ENCODE measurements around the gene CPED1.

CPED1 gene

DNA sequence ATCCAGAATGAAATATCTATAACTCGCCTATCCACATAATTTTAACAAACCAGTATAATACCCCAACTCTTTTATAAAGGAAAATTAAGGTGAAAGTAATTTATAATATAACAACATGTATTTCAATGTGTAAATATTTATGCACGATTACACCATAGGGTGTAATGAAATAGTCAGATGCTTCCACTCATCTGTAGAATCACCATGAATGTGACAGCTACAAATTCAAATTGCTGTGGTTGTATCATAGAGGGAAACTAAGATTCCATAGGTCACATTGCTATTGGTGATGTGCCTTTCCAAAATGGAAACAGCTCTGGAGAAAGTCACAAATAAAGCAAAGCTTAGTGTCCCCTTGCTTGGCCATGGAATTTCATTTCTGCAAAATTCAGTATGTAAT is 95.7 kb downstream of the CPED1 start:
- Histone ChIP-seq H3K4me3 (ENCODE audit: low read length) (no peak overlapping the region), H3K4me1 (ENCODE audit: control insufficient read depth, insufficient read depth, low read length) (no peaks in the 10 kb centered on the region), H3K9ac (ENCODE audit: low read length) (no peak overlapping the region), H3K9me3 (ENCODE audit: control insufficient read depth, low read length) (no peaks in the 10 kb centered on the region), H3K36me3 (ENCODE audit: control insufficient read depth, insufficient read depth, low read length) (no peaks in the 10 kb centered on the region), H3K27me3 (ENCODE audit: control insufficient read depth, insufficient read depth, low read length) (no peaks in the 10 kb centered on the region)

GRCh38 chr7:121084748-121085336 is 96.3 kb downstream of the CPED1 start:
- no peak overlapping the region for H3K4me3 ChIP-seq (ENCODE audit: low read length)
- no peaks in the 10 kb centered on the region for H3K9me3 ChIP-seq (ENCODE audit: control insufficient read depth, low read length)
- no peaks in the 10 kb centered on the region for H3K36me3 ChIP-seq (ENCODE audit: control insufficient read depth, insufficient read depth, low read length)
- H3K9ac ChIP-seq (ENCODE audit: low read length), result no peak overlapping the region
- no peaks in the 10 kb centered on the region for H3K27me3 ChIP-seq (ENCODE audit: control insufficient read depth, insufficient read depth, low read length)
- no peaks in the 10 kb centered on the region for H3K4me1 ChIP-seq (ENCODE audit: control insufficient read depth, insufficient read depth, low read length)

GRCh38 chr7:121085922-121086321 is 97.4 kb downstream of the CPED1 start:
- H3K9me3 ChIP-seq (ENCODE audit: control insufficient read depth, low read length), result no peaks in the 10 kb centered on the region
- no peaks in the 10 kb centered on the region for H3K27me3 ChIP-seq (ENCODE audit: control insufficient read depth, insufficient read depth, low read length)
- H3K36me3 ChIP-seq (ENCODE audit: control insufficient read depth, insufficient read depth, low read length), result no peaks in the 10 kb centered on the region
- no peak overlapping the region for H3K9ac ChIP-seq (ENCODE audit: low read length)
- no peaks in the 10 kb centered on the region for H3K4me1 ChIP-seq (ENCODE audit: control insufficient read depth, insufficient read depth, low read length)
- H3K4me3 ChIP-seq (ENCODE audit: low read length), result no peak overlapping the region

DNA sequence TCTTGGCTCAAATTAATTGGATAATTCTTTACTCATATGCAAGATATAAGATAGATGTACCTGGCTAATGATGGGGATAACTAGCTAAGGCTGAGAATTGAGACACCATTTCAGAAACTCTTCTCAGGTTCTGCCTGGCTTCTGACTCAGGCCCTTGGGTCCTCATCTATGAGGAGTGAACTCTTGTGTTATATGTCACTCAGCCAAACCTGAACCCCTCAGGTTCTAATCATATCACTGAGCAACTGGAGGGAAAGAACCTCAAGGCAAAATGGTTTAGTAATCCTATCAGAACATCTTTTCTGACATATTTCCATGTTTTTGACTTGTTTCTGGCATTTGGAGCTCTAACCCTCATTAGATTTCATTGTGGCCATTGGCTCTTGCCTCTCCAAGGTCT is 100.4 kb downstream of the CPED1 start:
- H3K27me3 ChIP-seq (ENCODE audit: control insufficient read depth, insufficient read depth, low read length), result no peaks in the 10 kb centered on the region
- H3K9ac ChIP-seq (ENCODE audit: low read length), result no peak overlapping the region
- no peaks in the 10 kb centered on the region for H3K9me3 ChIP-seq (ENCODE audit: control insufficient read depth, low read length)
- H3K4me3 ChIP-seq (ENCODE audit: low read length), result no peak overlapping the region
- H3K4me1 ChIP-seq (ENCODE audit: control insufficient read depth, insufficient read depth, low read length), result no peaks in the 10 kb centered on the region
- H3K36me3 ChIP-seq (ENCODE audit: control insufficient read depth, insufficient read depth, low read length), result no peaks in the 10 kb centered on the region

- Histone ChIP-seq H3K27me3 (ENCODE audit: control insufficient read depth, insufficient read depth, low read length) (no peaks in the 10 kb centered on the region), H3K9ac (ENCODE audit: low read length) (no peak overlapping the region), H3K4me1 (ENCODE audit: control insufficient read depth, insufficient read depth, low read length) (no peaks in the 10 kb centered on the region), H3K4me3 (ENCODE audit: low read length) (no peak overlapping the region), H3K36me3 (ENCODE audit: control insufficient read depth, insufficient read depth, low read length) (no peaks in the 10 kb centered on the region), H3K9me3 (ENCODE audit: control insufficient read depth, low read length) (no peaks in the 10 kb centered on the region)
These were observed 106.3 kb downstream of the CPED1 start for GRCh38 chr7:121094829-121095228.

GRCh38 chr7:121097577-121097976 is 109.1 kb downstream of the CPED1 start:
- Histone ChIP-seq H3K27me3 (ENCODE audit: control insufficient read depth, insufficient read depth, low read length) (no peaks in the 10 kb centered on the region), H3K4me3 (ENCODE audit: low read length) (no peak overlapping the region), H3K36me3 (ENCODE audit: control insufficient read depth, insufficient read depth, low read length) (no peaks in the 10 kb centered on the region), H3K9me3 (ENCODE audit: control insufficient read depth, low read length) (no peaks in the 10 kb centered on the region), H3K9ac (ENCODE audit: low read length) (no peak overlapping the region), H3K4me1 (ENCODE audit: control insufficient read depth, insufficient read depth, low read length) (no peaks in the 10 kb centered on the region)

DNA sequence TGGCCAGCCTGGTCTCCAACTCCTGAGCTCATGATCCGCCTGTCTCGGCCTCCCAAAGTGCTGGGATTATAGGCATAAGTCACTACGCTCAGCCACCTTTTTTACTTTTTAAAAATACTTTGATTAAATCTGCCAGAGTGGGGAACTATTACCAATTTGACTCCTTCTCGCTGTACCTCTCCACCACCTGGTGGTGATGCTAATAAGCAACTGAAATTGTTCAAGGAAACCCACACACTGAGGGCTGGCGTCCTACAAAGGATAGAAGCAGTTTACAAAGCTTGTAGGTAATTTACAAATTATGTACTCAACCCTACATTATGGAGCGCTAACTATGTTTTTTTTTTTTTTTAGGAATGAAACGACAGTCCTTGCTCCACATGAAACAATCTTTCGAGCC is 111.1 kb downstream of the CPED1 start:
- no peaks in the 10 kb centered on the region for H3K27me3 ChIP-seq (ENCODE audit: control insufficient read depth, insufficient read depth, low read length)
- H3K4me1 ChIP-seq (ENCODE audit: control insufficient read depth, insufficient read depth, low read length), result no peaks in the 10 kb centered on the region
- no peaks in the 10 kb centered on the region for H3K36me3 ChIP-seq (ENCODE audit: control insufficient read depth, insufficient read depth, low read length)
- H3K9ac ChIP-seq (ENCODE audit: low read length), result no peak overlapping the region
- no peak overlapping the region for H3K4me3 ChIP-seq (ENCODE audit: low read length)
- no peaks in the 10 kb centered on the region for H3K9me3 ChIP-seq (ENCODE audit: control insufficient read depth, low read length)

DNA sequence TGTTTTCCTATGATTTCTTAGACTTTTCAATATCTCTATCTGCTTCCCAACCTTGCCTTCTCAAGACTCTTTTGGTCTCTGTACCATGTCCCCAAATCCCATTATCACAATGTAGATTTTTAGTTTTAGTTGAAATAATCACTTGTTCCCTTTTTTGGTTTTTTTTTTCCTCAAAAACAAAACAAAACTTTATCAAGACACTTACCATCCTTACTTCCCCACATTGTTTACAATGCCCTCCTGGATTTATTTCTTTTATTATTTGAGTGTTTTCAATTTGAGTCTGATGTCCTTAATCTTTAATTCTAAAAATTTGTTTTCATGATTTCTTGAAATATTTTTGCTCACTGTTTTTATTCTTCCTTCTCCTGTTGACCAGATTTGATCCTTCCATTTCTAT is 112.6 kb downstream of the CPED1 start:
- H3K36me3 ChIP-seq (ENCODE audit: control insufficient read depth, insufficient read depth, low read length), result no peaks in the 10 kb centered on the region

DNA sequence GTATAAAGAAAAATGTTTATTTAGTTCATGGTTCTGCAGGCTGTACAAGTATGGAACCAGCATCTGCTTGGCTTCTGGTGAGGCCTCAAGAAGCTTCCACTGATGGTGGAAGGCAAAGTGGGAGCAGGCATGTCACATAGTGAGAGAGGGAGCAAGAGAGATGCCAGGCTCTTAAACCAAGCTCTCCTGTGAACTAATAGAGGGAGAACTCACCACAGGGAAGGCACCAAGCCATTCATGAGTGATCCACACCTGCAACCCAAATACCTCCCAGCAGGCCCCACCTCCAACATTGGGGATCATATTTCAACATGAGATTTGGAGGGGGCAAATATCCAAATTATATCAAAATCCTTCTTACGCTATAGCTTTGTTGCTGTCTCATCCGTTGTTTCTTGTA is 113.1 kb downstream of the CPED1 start:
- H3K4me3 ChIP-seq (ENCODE audit: low read length), result no peak overlapping the region
- no peaks in the 10 kb centered on the region for H3K9me3 ChIP-seq (ENCODE audit: control insufficient read depth, low read length)
- no peaks in the 10 kb centered on the region for H3K4me1 ChIP-seq (ENCODE audit: control insufficient read depth, insufficient read depth, low read length)
- H3K27me3 ChIP-seq (ENCODE audit: control insufficient read depth, insufficient read depth, low read length), result no peaks in the 10 kb centered on the region
- H3K9ac ChIP-seq (ENCODE audit: low read length), result no peak overlapping the region
- no peaks in the 10 kb centered on the region for H3K36me3 ChIP-seq (ENCODE audit: control insufficient read depth, insufficient read depth, low read length)

More for the DNA sequence above, 112.6 kb downstream of the CPED1 start:
- H3K4me1 ChIP-seq (ENCODE audit: control insufficient read depth, insufficient read depth, low read length), result no peaks in the 10 kb centered on the region
- H3K4me3 ChIP-seq (ENCODE audit: low read length), result no peak overlapping the region
- no peaks in the 10 kb centered on the region for H3K27me3 ChIP-seq (ENCODE audit: control insufficient read depth, insufficient read depth, low read length)
- H3K9ac ChIP-seq (ENCODE audit: low read length), result no peak overlapping the region
- H3K9me3 ChIP-seq (ENCODE audit: control insufficient read depth, low read length), result no peaks in the 10 kb centered on the region

- H3K9me3 ChIP-seq (ENCODE audit: control insufficient read depth, low read length), result no peaks in the 10 kb centered on the region
- no peak overlapping the region for H3K9ac ChIP-seq (ENCODE audit: low read length)
- no peaks in the 10 kb centered on the region for H3K4me1 ChIP-seq (ENCODE audit: control insufficient read depth, insufficient read depth, low read length)
- no peak overlapping the region for H3K4me3 ChIP-seq (ENCODE audit: low read length)
- H3K27me3 ChIP-seq (ENCODE audit: control insufficient read depth, insufficient read depth, low read length), result no peaks in the 10 kb centered on the region
- no peaks in the 10 kb centered on the region for H3K36me3 ChIP-seq (ENCODE audit: control insufficient read depth, insufficient read depth, low read length)
These were observed 114.1 kb downstream of the CPED1 start for GRCh38 chr7:121102619-121103018.

- Histone ChIP-seq H3K9me3 (ENCODE audit: control insufficient read depth, low read length) (no peaks in the 10 kb centered on the region), H3K27me3 (ENCODE audit: control insufficient read depth, insufficient read depth, low read length) (no peaks in the 10 kb centered on the region), H3K4me1 (ENCODE audit: control insufficient read depth, insufficient read depth, low read length) (no peaks in the 10 kb centered on the region), H3K9ac (ENCODE audit: low read length) (no peak overlapping the region), H3K36me3 (ENCODE audit: control insufficient read depth, insufficient read depth, low read length) (no peaks in the 10 kb centered on the region), H3K4me3 (ENCODE audit: low read length) (no peak overlapping the region)
These were observed 114.6 kb downstream of the CPED1 start for GRCh38 chr7:121103086-121103485.

DNA sequence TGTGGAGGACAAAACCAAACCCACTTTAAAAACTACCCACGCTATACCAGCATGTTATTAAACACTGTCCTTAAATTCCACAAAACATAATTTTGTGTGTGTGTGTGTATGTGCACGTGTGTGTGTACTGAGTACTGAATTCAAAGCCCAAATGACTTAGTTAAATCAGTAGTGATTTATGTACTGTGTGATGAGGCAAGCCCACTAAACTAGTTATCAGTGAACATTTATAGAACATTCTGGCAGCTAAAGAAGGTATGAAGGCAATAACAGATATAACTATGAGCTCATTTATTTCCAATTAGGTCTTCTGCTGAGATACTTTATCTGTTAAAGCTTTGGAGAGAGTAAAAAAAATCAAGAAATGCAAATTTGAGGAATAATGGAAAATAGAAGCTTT is 115.1 kb downstream of the CPED1 start:
- no peaks in the 10 kb centered on the region for H3K27me3 ChIP-seq (ENCODE audit: control insufficient read depth, insufficient read depth, low read length)
- no peaks in the 10 kb centered on the region for H3K36me3 ChIP-seq (ENCODE audit: control insufficient read depth, insufficient read depth, low read length)
- H3K4me1 ChIP-seq (ENCODE audit: control insufficient read depth, insufficient read depth, low read length), result no peaks in the 10 kb centered on the region
- no peak overlapping the region for H3K9ac ChIP-seq (ENCODE audit: low read length)
- H3K4me3 ChIP-seq (ENCODE audit: low read length), result no peak overlapping the region
- no peaks in the 10 kb centered on the region for H3K9me3 ChIP-seq (ENCODE audit: control insufficient read depth, low read length)

DNA sequence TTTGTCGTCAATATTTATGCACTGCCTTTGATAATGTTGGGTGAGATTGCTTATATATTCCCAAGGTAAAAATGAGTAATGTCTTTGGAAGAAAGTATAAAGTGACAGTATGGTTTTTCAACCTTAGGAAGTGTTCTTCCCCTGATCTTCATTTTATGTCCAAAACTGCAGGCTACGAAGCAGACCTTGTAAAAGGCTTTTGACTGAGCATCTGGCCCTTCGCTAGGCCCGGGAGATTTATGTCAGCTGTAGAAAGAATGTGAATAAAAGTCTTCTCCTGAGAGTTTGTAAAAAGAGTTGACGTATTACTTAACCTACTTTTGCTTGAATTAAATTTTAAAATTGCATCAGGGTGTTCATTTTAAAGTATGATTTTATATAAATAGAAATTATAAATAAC is 116.8 kb downstream of the CPED1 start:
- no peaks in the 10 kb centered on the region for H3K4me1 ChIP-seq (ENCODE audit: control insufficient read depth, insufficient read depth, low read length)
- H3K4me3 ChIP-seq (ENCODE audit: low read length), result no peak overlapping the region
- H3K36me3 ChIP-seq (ENCODE audit: control insufficient read depth, insufficient read depth, low read length), result no peaks in the 10 kb centered on the region
- H3K27me3 ChIP-seq (ENCODE audit: control insufficient read depth, insufficient read depth, low read length), result no peaks in the 10 kb centered on the region
- H3K9me3 ChIP-seq (ENCODE audit: control insufficient read depth, low read length), result no peaks in the 10 kb centered on the region
- no peak overlapping the region for H3K9ac ChIP-seq (ENCODE audit: low read length)

All from mucosa of stomach (tissue), 1 donor.